GM10266 (cell line): ENCODE data around the gene PCDH15.

Experiments
- DNase-seq: peaks from one replicate; pipeline ENCODE4 v3.0.0; 2012; ENCODE audit errors: extremely low spot score
- CTCF ChIP-seq: IDR thresholded peaks from 2 replicates; pipeline ENCODE4 v1.5.1; 2012; ENCODE audit warnings: mild to moderate bottlenecking, low read depth; ENCODE audit not compliant: control insufficient read depth, insufficient read depth; ENCODE audit errors: missing control alignments

Gene PCDH15

GRCh38 chr10:53840653-53841052, 960.4 kb downstream of the PCDH15 start:
- no peak for DNase-seq
- TF ChIP-seq CTCF, result no peak

GRCh38 chr10:53839440-53840039, 961.5 kb downstream of the PCDH15 start:
- no peak for DNase-seq
- TF ChIP-seq CTCF, result peak; percentile 16

- no peak for TF ChIP-seq CTCF
- no peak for DNase-seq
These were observed 964.4 kb downstream of the PCDH15 start for GRCh38 chr10:53836638-53837037.

GRCh38 chr10:53833908-53834307, 967.1 kb downstream of the PCDH15 start:
- TF ChIP-seq CTCF, result no peak
- DNase-seq, result no peak

- DNase-seq, result no peak
- no peak for TF ChIP-seq CTCF
These were observed 973.8 kb downstream of the PCDH15 start for GRCh38 chr10:53827261-53827660.

GRCh38 chr10:53808677-53809372, 992.2 kb downstream of the PCDH15 start:
- no peak for DNase-seq
- TF ChIP-seq CTCF, result no peak

GRCh38 chr10:53786236-53786900, 1014.7 kb downstream of the PCDH15 start:
- TF ChIP-seq CTCF, result peak; percentile 14
- no peak for DNase-seq
